ENCODE data around the gene TKT. TPM values are rescaled to one million over a fixed set of nuclear protein-coding genes. Genes with fewer than 3 reads are reported as not detected.

TKT gene
- total and polyA plus RNA-seq, 2 of the 13 experiments (the other 11 are each of a cell fraction or from before 2014, with no cell fraction given): 150 to 238 TPM

DNA sequence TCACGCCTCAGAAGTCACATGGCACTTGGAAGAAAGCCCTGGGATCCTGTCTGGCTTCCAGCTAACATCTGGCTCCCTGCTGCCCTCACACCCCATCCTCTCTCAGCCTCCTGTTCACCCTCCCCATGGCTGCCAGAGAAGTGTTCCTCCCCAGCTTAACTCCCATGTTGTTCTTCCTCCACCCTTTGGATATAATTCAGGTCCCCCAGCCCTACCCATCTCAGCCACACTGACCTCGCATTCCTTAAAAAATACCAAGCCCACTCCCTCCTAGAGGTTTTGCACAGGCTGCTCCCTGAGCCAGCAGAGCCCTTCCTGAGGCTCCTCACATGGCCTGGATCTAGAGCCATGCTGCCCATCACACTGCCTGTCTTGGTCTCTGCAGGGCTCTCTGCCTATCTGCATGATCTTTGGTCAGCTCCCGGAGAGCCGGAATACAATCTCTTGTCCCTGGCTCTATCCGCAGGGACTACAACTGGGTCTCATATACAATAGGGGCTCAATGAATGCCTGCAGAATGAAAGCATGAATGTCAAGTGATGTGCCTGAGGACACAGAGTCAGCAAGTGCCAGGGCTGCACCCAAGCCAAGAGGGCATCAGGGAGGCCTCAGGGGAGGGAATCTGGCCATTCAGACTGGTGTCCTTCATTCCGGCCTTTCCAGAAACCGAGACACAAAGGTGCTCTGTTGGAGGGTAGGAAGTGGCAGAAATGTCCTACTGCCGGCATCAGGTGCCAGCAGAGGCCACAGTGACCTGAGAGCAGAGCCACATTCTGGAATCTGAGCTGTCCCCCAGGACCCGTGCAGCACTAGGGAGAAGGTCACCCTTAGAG is 3.8 kb upstream of the TKT start (continued):
- TF ChIP-seq, protein P1, sequence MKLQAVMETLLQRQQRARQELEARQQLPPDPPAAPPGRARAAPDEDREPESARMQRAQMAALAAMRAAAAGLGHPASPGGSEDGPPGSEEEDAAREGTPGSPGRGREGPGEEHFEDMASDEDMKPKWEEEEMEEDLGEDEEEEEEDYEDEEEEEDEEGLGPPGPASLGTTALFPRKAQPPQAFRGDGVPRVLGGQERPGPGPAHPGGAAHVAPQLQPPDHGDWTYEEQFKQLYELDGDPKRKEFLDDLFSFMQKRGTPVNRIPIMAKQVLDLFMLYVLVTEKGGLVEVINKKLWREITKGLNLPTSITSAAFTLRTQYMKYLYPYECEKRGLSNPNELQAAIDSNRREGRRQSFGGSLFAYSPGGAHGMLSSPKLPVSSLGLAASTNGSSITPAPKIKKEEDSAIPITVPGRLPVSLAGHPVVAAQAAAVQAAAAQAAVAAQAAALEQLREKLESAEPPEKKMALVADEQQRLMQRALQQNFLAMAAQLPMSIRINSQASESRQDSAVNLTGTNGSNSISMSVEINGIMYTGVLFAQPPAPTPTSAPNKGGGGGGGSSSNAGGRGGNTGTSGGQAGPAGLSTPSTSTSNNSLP (IDR thresholded peaks at IDR 0.05; ENCODE audit: low read depth, low read length): no peak
- TF ChIP-seq SRSF9 (IDR thresholded peaks at IDR 0.05; ENCODE audit: borderline replicate concordance, insufficient read depth, low read depth, low read length, poor library complexity, severe bottlenecking) (no peak), EEA1 (CRISPR knock-in tag; IDR thresholded peaks at IDR 0.05; ENCODE audit: borderline replicate concordance) (no peak), MATR3 (CRISPR knock-in tag; IDR thresholded peaks at IDR 0.05) (no peak), KDM1A (CRISPR knock-in tag; IDR thresholded peaks at IDR 0.05) (no peak), ZNF614 (CRISPR knock-in tag; IDR thresholded peaks at IDR 0.05; ENCODE audit: borderline replicate concordance) (0 out of 2 replicates have a peak, but pooled peaks have one; percentile 31), HDAC2 (CRISPR knock-in tag; IDR thresholded peaks at IDR 0.05) (0 out of 2 replicates have a peak, but pooled peaks have one; percentile 11), ATRX (CRISPR knock-in tag; IDR thresholded peaks at IDR 0.05; ENCODE audit: borderline replicate concordance) (no peak), ETV5 (CRISPR knock-in tag; IDR thresholded peaks at IDR 0.05; ENCODE audit: borderline replicate concordance) (no peak), ZNF839 (CRISPR knock-in tag; IDR thresholded peaks at IDR 0.05; ENCODE audit: borderline replicate concordance) (no peak), HOXA9 (CRISPR knock-in tag; IDR thresholded peaks at IDR 0.05; ENCODE audit: borderline replicate concordance) (no peak), AHR (CRISPR knock-in tag; IDR thresholded peaks at IDR 0.05) (no peak), FOXA3 (CRISPR knock-in tag; IDR thresholded peaks at IDR 0.05) (no peak), SSRP1 (CRISPR knock-in tag; IDR thresholded peaks at IDR 0.05) (no peak), HNRNPL (IDR thresholded peaks at IDR 0.05; ENCODE audit: low read depth, low read length) (no peak), HMG20B (CRISPR knock-in tag; conservative IDR thresholded peaks at IDR 0.05) (no peak), REXO4 (CRISPR knock-in tag; IDR thresholded peaks at IDR 0.05; ENCODE audit: borderline replicate concordance) (no peak), RFXANK (CRISPR knock-in tag; IDR thresholded peaks at IDR 0.05) (no peak), ZNF253 (CRISPR knock-in tag; IDR thresholded peaks at IDR 0.05; ENCODE audit: borderline replicate concordance) (no peak), NFIC (IDR thresholded peaks at IDR 0.05; ENCODE audit: low read length) (no peak), JDP2 (CRISPR knock-in tag; IDR thresholded peaks at IDR 0.05; ENCODE audit: borderline replicate concordance) (no peak), ZNF460 (CRISPR knock-in tag; IDR thresholded peaks at IDR 0.05; ENCODE audit: borderline replicate concordance) (no peak)
- TF ChIP-seq, protein P2, sequence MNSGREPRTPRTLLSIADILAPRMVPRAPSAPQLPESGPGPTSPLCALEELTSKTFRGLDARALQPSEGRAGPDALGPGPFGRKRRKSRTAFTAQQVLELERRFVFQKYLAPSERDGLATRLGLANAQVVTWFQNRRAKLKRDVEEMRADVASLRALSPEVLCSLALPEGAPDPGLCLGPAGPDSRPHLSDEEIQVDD (CRISPR knock-in tag; IDR thresholded peaks at IDR 0.05; ENCODE audit: borderline replicate concordance): no peak
- TF ChIP-seq, protein P3, sequence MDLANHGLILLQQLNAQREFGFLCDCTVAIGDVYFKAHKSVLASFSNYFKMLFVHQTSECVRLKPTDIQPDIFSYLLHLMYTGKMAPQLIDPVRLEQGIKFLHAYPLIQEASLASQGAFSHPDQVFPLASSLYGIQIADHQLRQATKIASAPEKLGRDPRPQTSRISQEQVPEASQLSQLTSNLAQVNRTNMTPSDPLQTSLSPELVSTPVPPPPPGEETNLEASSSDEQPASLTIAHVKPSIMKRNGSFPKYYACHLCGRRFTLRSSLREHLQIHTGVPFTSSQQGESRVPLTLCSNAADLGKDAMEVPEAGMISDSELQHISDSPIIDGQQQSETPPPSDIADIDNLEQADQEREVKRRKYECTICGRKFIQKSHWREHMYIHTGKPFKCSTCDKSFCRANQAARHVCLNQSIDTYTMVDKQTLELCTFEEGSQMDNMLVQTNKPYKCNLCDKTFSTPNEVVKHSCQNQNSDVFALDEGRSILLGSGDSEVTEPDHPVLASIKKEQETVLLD (CRISPR knock-in tag; IDR thresholded peaks at IDR 0.05; ENCODE audit: low read depth): no peak
- TF ChIP-seq, protein P4, sequence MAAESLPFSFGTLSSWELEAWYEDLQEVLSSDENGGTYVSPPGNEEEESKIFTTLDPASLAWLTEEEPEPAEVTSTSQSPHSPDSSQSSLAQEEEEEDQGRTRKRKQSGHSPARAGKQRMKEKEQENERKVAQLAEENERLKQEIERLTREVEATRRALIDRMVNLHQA (CRISPR knock-in tag; IDR thresholded peaks at IDR 0.05): no peak
- TF ChIP-seq, protein P5, sequence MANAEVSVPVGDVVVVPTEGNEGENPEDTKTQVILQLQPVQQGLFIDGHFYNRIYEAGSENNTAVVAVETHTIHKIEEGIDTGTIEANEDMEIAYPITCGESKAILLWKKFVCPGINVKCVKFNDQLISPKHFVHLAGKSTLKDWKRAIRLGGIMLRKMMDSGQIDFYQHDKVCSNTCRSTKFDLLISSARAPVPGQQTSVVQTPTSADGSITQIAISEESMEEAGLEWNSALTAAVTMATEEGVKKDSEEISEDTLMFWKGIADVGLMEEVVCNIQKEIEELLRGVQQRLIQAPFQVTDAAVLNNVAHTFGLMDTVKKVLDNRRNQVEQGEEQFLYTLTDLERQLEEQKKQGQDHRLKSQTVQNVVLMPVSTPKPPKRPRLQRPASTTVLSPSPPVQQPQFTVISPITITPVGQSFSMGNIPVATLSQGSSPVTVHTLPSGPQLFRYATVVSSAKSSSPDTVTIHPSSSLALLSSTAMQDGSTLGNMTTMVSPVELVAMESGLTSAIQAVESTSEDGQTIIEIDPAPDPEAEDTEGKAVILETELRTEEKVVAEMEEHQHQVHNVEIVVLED (CRISPR knock-in tag; IDR thresholded peaks at IDR 0.05; ENCODE audit: borderline replicate concordance): no peak
